Brain microvascular endothelial cell (primary cell): ENCODE results near the gene SMCO2.

Experiments
- DNase-seq: peaks from one replicate; pipeline ENCODE4 v3.0.0-alpha.2; 2020
- H3K27ac ChIP-seq: fragments of 250-450 bp; sonication (Bioruptor Pico); 2 replicates; pipeline ENCODE4 v1.5.1; 2020; ENCODE audit warnings: mild to moderate bottlenecking, moderate library complexity
- H3K27me3 ChIP-seq: fragments of 250-450 bp; sonication (Bioruptor Pico); replicated peaks from 2 replicates; pipeline ENCODE4 v1.5.1; 2020; ENCODE audit warnings: mild to moderate bottlenecking
- H3K36me3 ChIP-seq: fragments of 250-450 bp; sonication (Bioruptor Pico); replicated peaks from 2 replicates; pipeline ENCODE4 v1.5.1; 2020; ENCODE audit warnings: mild to moderate bottlenecking
- H3K4me3 ChIP-seq: 2 replicates; pipeline ENCODE4 v1.5.1; 2011; ENCODE audit warnings: low read depth, mild to moderate bottlenecking, control low read depth, low read length, moderate library complexity
- CTCF ChIP-seq: IDR thresholded peaks from 2 replicates; pipeline ENCODE4 v1.5.1; 2011; ENCODE audit warnings: low read depth, mild to moderate bottlenecking, moderate library complexity, low read length, control low read depth, inconsistent platforms; ENCODE audit errors: missing control alignments
- in situ Hi-C: cut with HindIII; loops from 2 replicates; pipeline ENCODE4 v1.10.0; 2017; ENCODE audit warnings: low sequenced_read_pairs, low pct_ligation_motif_present

SMCO2 gene

GRCh38 chr12:27499377-27499776 is 52.8 kb downstream of the SMCO2 start:
- no peak for DNase-seq
- in situ Hi-C loops = no loop called here
- no peak for TF ChIP-seq CTCF

GRCh38 chr12:27500546-27500945 is 54.0 kb downstream of the SMCO2 start:
- no peak overlapping the region for H3K27ac ChIP-seq
- no peak for DNase-seq

More at GRCh38 chr12:27499377-27499776, 52.8 kb downstream of the SMCO2 start:
- H3K27me3 ChIP-seq = no peaks in the 10 kb centered on the region
- no peak overlapping the region for H3K4me3 ChIP-seq
- H3K36me3 ChIP-seq = no peaks in the 10 kb centered on the region
- no peak overlapping the region for H3K27ac ChIP-seq

GRCh38 chr12:27502021-27502435 is 55.5 kb downstream of the SMCO2 start:
- in situ Hi-C loops = no loop called here
- H3K27me3 ChIP-seq = no peaks in the 10 kb centered on the region
- H3K4me3 ChIP-seq = no peak overlapping the region
- no peak for TF ChIP-seq CTCF
- no peaks in the 10 kb centered on the region for H3K36me3 ChIP-seq
- H3K27ac ChIP-seq = no peak overlapping the region
- DNase-seq = no peak

More at GRCh38 chr12:27500546-27500945, 54.0 kb downstream of the SMCO2 start:
- TF ChIP-seq CTCF = no peak
- H3K27me3 ChIP-seq = no peaks in the 10 kb centered on the region
- H3K4me3 ChIP-seq = no peak overlapping the region
- no peaks in the 10 kb centered on the region for H3K36me3 ChIP-seq
- in situ Hi-C loops = no loop called here

- DNase-seq = no peak
- no peak for TF ChIP-seq CTCF
- in situ Hi-C loops = no loop called here
- Histone ChIP-seq H3K27ac (no peak overlapping the region), H3K4me3 (no peak overlapping the region), H3K27me3 (no peaks in the 10 kb centered on the region), H3K36me3 (no peaks in the 10 kb centered on the region)
Observed at GRCh38 chr12:27504507-27504906, 58.0 kb downstream of the SMCO2 start.

- Histone ChIP-seq H3K27me3 (no peaks in the 10 kb centered on the region), H3K4me3 (no peak overlapping the region), H3K27ac (no peak overlapping the region), H3K36me3 (no peaks in the 10 kb centered on the region)
- in situ Hi-C loops = no loop called here
- DNase-seq = no peak
- TF ChIP-seq CTCF = no peak
Observed at GRCh38 chr12:27505109-27505508, 58.6 kb downstream of the SMCO2 start.

GRCh38 chr12:27505761-27506160 is 59.2 kb downstream of the SMCO2 start:
- H3K4me3 ChIP-seq = no peak overlapping the region
- DNase-seq = no peak
- H3K27me3 ChIP-seq = no peaks in the 10 kb centered on the region
- H3K36me3 ChIP-seq = no peaks in the 10 kb centered on the region
- in situ Hi-C loops = no loop called here
- TF ChIP-seq CTCF = no peak
- no peak overlapping the region for H3K27ac ChIP-seq
